Fibroblast of lung (primary cell): ENCODE measurements around the gene SCFD2. TPM values are rescaled to one million over a fixed set of nuclear protein-coding genes. Genes with fewer than 3 reads are reported as not detected.
"Not testable (repeated sequence)": the region's sequence is repeated elsewhere in the genome, so short reads cannot be mapped to it uniquely, and the experiment has no call there.

Source experiments
- DNase-seq, 2 donors: peaks; one replicate each; pipeline versions ENCODE4 v3.0.0 to v3.0.0-alpha.2; 2010; ENCODE audit warnings: low read depth in 2 of 2
- H2AFZ ChIP-seq: 2 replicates; pipeline ENCODE4 v1.5.1; 2012; ENCODE audit warnings: low read length, control low read depth, inconsistent platforms
- H3K27ac ChIP-seq: 2 replicates; pipeline ENCODE4 v1.5.1; 2011; ENCODE audit warnings: low read length, control low read depth; ENCODE audit not compliant: insufficient read depth
- H3K27me3 ChIP-seq: 2 replicates; pipeline ENCODE4 v1.5.1; 2011; ENCODE audit warnings: mild to moderate bottlenecking, low read length; ENCODE audit not compliant: control insufficient read depth, insufficient read depth
- H3K36me3 ChIP-seq: 2 replicates; pipeline ENCODE4 v1.5.1; 2011; ENCODE audit warnings: low read length; ENCODE audit not compliant: control insufficient read depth, insufficient read depth
- H3K4me1 ChIP-seq: 2 replicates; pipeline ENCODE4 v1.5.1; 2011; ENCODE audit warnings: low read length; ENCODE audit not compliant: control insufficient read depth, insufficient read depth; ENCODE audit errors: extremely low read depth
- H3K4me2 ChIP-seq: 2 replicates; pipeline ENCODE4 v1.5.1; 2011; ENCODE audit warnings: low read length, control low read depth; ENCODE audit not compliant: insufficient read depth; ENCODE audit errors: extremely low read depth
- H3K4me3 ChIP-seq, 4 experiments: fragments of 200-600 bp in 1 of 4; sonication (generic) in 1 of 4; replicated peaks in 1 of 4; 2 replicates each; pipeline ENCODE4 v1.5.1; 2011 to 2016; ENCODE audit warnings: low read length in 4 of 4, low read depth in 3 of 4, mild to moderate bottlenecking in 3 of 4, control low read depth in 2 of 4, inconsistent platforms in 1 of 4, mixed read lengths in 1 of 4; ENCODE audit not compliant: insufficient read depth in 1 of 4; ENCODE audit errors: control extremely low read depth in 1 of 4
- H3K79me2 ChIP-seq: 2 replicates; pipeline ENCODE4 v1.5.1; 2012; ENCODE audit warnings: mild to moderate bottlenecking, low read length, inconsistent platforms; ENCODE audit not compliant: control insufficient read depth, insufficient read depth
- H3K9ac ChIP-seq: 2 replicates; pipeline ENCODE4 v1.5.1; 2011; ENCODE audit warnings: mild to moderate bottlenecking, low read length, control low read depth; ENCODE audit not compliant: insufficient read depth
- H3K9me3 ChIP-seq: 2 replicates; pipeline ENCODE4 v1.5.1; 2012; ENCODE audit warnings: low read depth, low read length; ENCODE audit not compliant: control insufficient read depth, insufficient read depth
- H4K20me1 ChIP-seq: 2 replicates; pipeline ENCODE4 v1.5.1; 2011; ENCODE audit warnings: low read length; ENCODE audit not compliant: control insufficient read depth, insufficient read depth; ENCODE audit errors: extremely low read depth
- CTCF ChIP-seq, 2 donors: IDR thresholded peaks in 1 of 2; conservative IDR thresholded peaks in 1 of 2; 1 replicate in 1 of 2; 2 replicates in 1 of 2; pipeline ENCODE4 v1.5.1; 2011 to 2012; ENCODE audit warnings: low read length in 2 of 2, control low read depth in 1 of 2, inconsistent platforms in 1 of 2, low read depth in 1 of 2, mild to moderate bottlenecking in 1 of 2
- EZH2 ChIP-seq: IDR thresholded peaks from 2 replicates; pipeline ENCODE4 v1.5.1; 2012; ENCODE audit warnings: low read length, control low read depth, mild to moderate bottlenecking; ENCODE audit errors: missing control alignments
- polyA plus RNA-seq, 2 donors: library from polyadenylated mRNA; depleted of rRNA in 1 of 2; stranded (reverse) in 1 of 2; unstranded in 1 of 2; fragments of >200 nt; gene quantifications; 2 replicates each; pipeline ENCODE4 v1.2.1, GENCODE V29; 2011 to 2012; ENCODE audit warnings: missing spikeins in 1 of 2
- total RNA-seq: library from RNA; depleted of rRNA; stranded (reverse); fragments of >200 nt; gene quantifications from 2 replicates; pipeline ENCODE4 v1.2.1, GENCODE V29; 2014

Gene SCFD2
- total and polyA plus RNA-seq, 2 donors (not counting 1 experiment from before 2014, with no cell fraction given) = 16.2 to 23.1 TPM

GRCh38 chr4:53059256-53059655 lies 306.6 kb downstream of the SCFD2 start:
- Histone ChIP-seq H3K79me2 (no peaks in the 10 kb centered on the region), H3K9me3 (no peaks in the 10 kb centered on the region), H3K36me3 (no peaks in the 10 kb centered on the region), H3K27ac (no peak overlapping the region), H3K9ac (no peak overlapping the region), H4K20me1 (no peaks in the 10 kb centered on the region), H3K27me3 (no peaks in the 10 kb centered on the region), H3K4me1 (peaks cover 2% of the 10 kb centered on the region), H3K4me3 (no peak overlapping the region), H3K4me2 (no peak overlapping the region), H2AFZ (no peak overlapping the region)
- no peak for DNase-seq
- TF ChIP-seq EZH2 = no peak
- no peak for TF ChIP-seq CTCF (conservative IDR thresholded peaks at IDR 0.05 in 1 of 2, IDR thresholded peaks at IDR 0.05 in 1 of 2; ENCODE audit: low read depth in 1 of 2, low read length in 2 of 2)

- Histone ChIP-seq H3K4me2 (no peak overlapping the region), H3K9ac (no peak overlapping the region), H3K4me3 (no peak overlapping the region), H4K20me1 (no peaks in the 10 kb centered on the region), H3K79me2 (no peaks in the 10 kb centered on the region), H3K36me3 (no peaks in the 10 kb centered on the region), H2AFZ (no peak overlapping the region), H3K27me3 (no peaks in the 10 kb centered on the region), H3K27ac (no peak overlapping the region), H3K9me3 (no peaks in the 10 kb centered on the region), H3K4me1 (peaks cover 2% of the 10 kb centered on the region)
- DNase-seq = no peak
- TF ChIP-seq EZH2 (no peak), CTCF (conservative IDR thresholded peaks at IDR 0.05 in 1 of 2, IDR thresholded peaks at IDR 0.05 in 1 of 2; ENCODE audit: low read depth in 1 of 2, low read length in 2 of 2) (no peak)
These were observed 308.2 kb downstream of the SCFD2 start for GRCh38 chr4:53057679-53058078.

- H3K4me1 ChIP-seq, H3K9ac ChIP-seq, DNase-seq, H3K9me3 ChIP-seq, H3K79me2 ChIP-seq, H3K4me2 ChIP-seq, H3K27me3 ChIP-seq, H3K27ac ChIP-seq, H4K20me1 ChIP-seq, H3K36me3 ChIP-seq, H3K4me3 ChIP-seq, H2AFZ ChIP-seq: not testable (repeated sequence)
These were observed 308.8 kb downstream of the SCFD2 start for GRCh38 chr4:53057108-53057507.
